ENCODE data around the gene TRPM4.

The TRPM4 gene

GRCh38 chr19:49155005-49155819, 2.4 kb upstream of the TRPM4 start, which contains the start of gene HRC:
Gene HRC (minus strand): TSS chr19:49155396. CDS start chr19:49155237, 159 bp downstream.
- Histone ChIP-seq H3K79me2 (ENCODE audit: low read length) (no peaks in the 10 kb centered on the region), H3F3A (ENCODE audit: insufficient read depth, low read length) (no peaks in the 10 kb centered on the region), H3K9ac (ENCODE audit: low read length) (no peak within 1 kb of the TSS), H3K4me1 (ENCODE audit: low read length) (no peaks in the 10 kb centered on the region), H3K9me2 (replicated peaks; ENCODE audit: insufficient read depth, low read length) (no peaks in the 10 kb centered on the region), H3K27me3 (replicated peaks; ENCODE audit: insufficient read depth, low read length) (peaks cover 71% of the 10 kb centered on the region), H3K27ac (ENCODE audit: low read length) (no peak within 1 kb of the TSS), H3K9me3 (replicated peaks; ENCODE audit: insufficient read depth, low read length) (no peaks in the 10 kb centered on the region), H2AFZ (ENCODE audit: low read length) (no peak within 1 kb of the TSS), H4K20me1 (ENCODE audit: insufficient read depth, low read length) (no peaks in the 10 kb centered on the region), H3K4me3 (ENCODE audit: low read length) (no peak within 1 kb of the TSS), H3K36me3 (replicated peaks; ENCODE audit: insufficient read depth, low read length) (no peaks in the 10 kb centered on the region), H3K4me2 (ENCODE audit: low read depth, low read length) (no peak within 1 kb of the TSS)
- no peak for TF ChIP-seq EZH2 (optimal IDR thresholded peaks at IDR 0.05; ENCODE audit: low read depth, low read length)
- no peak for TF ChIP-seq EZH2phosphoT487 (IDR thresholded peaks at IDR 0.05; ENCODE audit: low read length)
- TF ChIP-seq CTCF (IDR thresholded peaks at IDR 0.05; ENCODE audit: low read length): no peak
- no peak for DNase-seq

GRCh38 chr19:49155820-49156346, 1.7 kb upstream of the TRPM4 start:
- H2AFZ ChIP-seq (ENCODE audit: low read length): no peak overlapping the region
- no peak overlapping the region for H3K4me2 ChIP-seq (ENCODE audit: low read depth, low read length)
- peaks cover 72% of the 10 kb centered on the region for H3K27me3 ChIP-seq (replicated peaks; ENCODE audit: insufficient read depth, low read length)
- no peaks in the 10 kb centered on the region for H3K79me2 ChIP-seq (ENCODE audit: low read length)
- H3K4me1 ChIP-seq (ENCODE audit: low read length): no peaks in the 10 kb centered on the region
- no peak overlapping the region for H3K9ac ChIP-seq (ENCODE audit: low read length)
- H3K9me2 ChIP-seq (replicated peaks; ENCODE audit: insufficient read depth, low read length): no peaks in the 10 kb centered on the region
- DNase-seq: no peak
- no peaks in the 10 kb centered on the region for H3K9me3 ChIP-seq (replicated peaks; ENCODE audit: insufficient read depth, low read length)
- no peak overlapping the region for H3K27ac ChIP-seq (ENCODE audit: low read length)
- H3K36me3 ChIP-seq (replicated peaks; ENCODE audit: insufficient read depth, low read length): no peaks in the 10 kb centered on the region
- H3F3A ChIP-seq (ENCODE audit: insufficient read depth, low read length): no peaks in the 10 kb centered on the region
- no peak overlapping the region for H3K4me3 ChIP-seq (ENCODE audit: low read length)
- no peaks in the 10 kb centered on the region for H4K20me1 ChIP-seq (ENCODE audit: insufficient read depth, low read length)
- no peak for TF ChIP-seq EZH2 (optimal IDR thresholded peaks at IDR 0.05; ENCODE audit: low read depth, low read length)
- TF ChIP-seq EZH2phosphoT487 (IDR thresholded peaks at IDR 0.05; ENCODE audit: low read length): no peak
- TF ChIP-seq CTCF (IDR thresholded peaks at IDR 0.05; ENCODE audit: low read length): no peak

- Histone ChIP-seq H3K4me2 (ENCODE audit: low read depth, low read length) (peak overlapping the region; percentile 38; the same call in 1 of the 2 replicates), H3K9me3 (replicated peaks; ENCODE audit: insufficient read depth, low read length) (no peaks in the 10 kb centered on the region), H3K79me2 (ENCODE audit: low read length) (no peaks in the 10 kb centered on the region), H3K9me2 (replicated peaks; ENCODE audit: insufficient read depth, low read length) (no peaks in the 10 kb centered on the region), H3K9ac (ENCODE audit: low read length) (no peak overlapping the region), H3F3A (ENCODE audit: insufficient read depth, low read length) (no peaks in the 10 kb centered on the region), H3K4me3 (ENCODE audit: low read length) (no peak overlapping the region), H3K27me3 (replicated peaks; ENCODE audit: insufficient read depth, low read length) (peaks cover 70% of the 10 kb centered on the region), H2AFZ (ENCODE audit: low read length) (no peak overlapping the region), H3K4me1 (ENCODE audit: low read length) (no peaks in the 10 kb centered on the region), H3K27ac (ENCODE audit: low read length) (no peak overlapping the region), H4K20me1 (ENCODE audit: insufficient read depth, low read length) (no peaks in the 10 kb centered on the region), H3K36me3 (replicated peaks; ENCODE audit: insufficient read depth, low read length) (no peaks in the 10 kb centered on the region)
- no peak for DNase-seq
- TF ChIP-seq CTCF (IDR thresholded peaks at IDR 0.05; ENCODE audit: low read length): no peak
Observed at GRCh38 chr19:49160450-49161189, 3.0 kb downstream of the TRPM4 start.

All from MM.1S (cell line).